Fibroblast of lung (primary cell): ENCODE results near the gene OGFR.

Experiments used
- CTCF ChIP-seq, 2 donors: IDR thresholded peaks in 1 of 2; conservative IDR thresholded peaks in 1 of 2; 1 replicate in 1 of 2; 2 replicates in 1 of 2; pipeline ENCODE4 v1.5.1; 2011 to 2012; ENCODE audit warnings: low read length in 2 of 2, control low read depth in 1 of 2, inconsistent platforms in 1 of 2, low read depth in 1 of 2, mild to moderate bottlenecking in 1 of 2
- EZH2 ChIP-seq: IDR thresholded peaks from 2 replicates; pipeline ENCODE4 v1.5.1; 2012; ENCODE audit warnings: low read length, control low read depth, mild to moderate bottlenecking; ENCODE audit errors: missing control alignments

- no peak for TF ChIP-seq CTCF (conservative IDR thresholded peaks at IDR 0.05 in 1 of 2, IDR thresholded peaks at IDR 0.05 in 1 of 2; ENCODE audit: low read depth in 1 of 2, low read length in 2 of 2)
- TF ChIP-seq EZH2: no peak
Observed at GRCh38 chr20:62815066-62815991, 10.7 kb downstream of the OGFR start.
